ENCODE results near the gene CUZD1. TPM values are rescaled to one million over a fixed set of nuclear protein-coding genes. Genes with fewer than 3 reads are reported as not detected.

The CUZD1 gene
- total and polyA plus RNA-seq, 2 of the 13 experiments (the other 11 are each of a cell fraction or from before 2014, with no cell fraction given): 0.22 to 0.29 TPM

GRCh38 chr10:122879339-122880273 is 33.9 kb upstream of the CUZD1 start, which contains the start of gene FAM24B (continued):
- TF ChIP-seq PHF5A (CRISPR knock-in tag; IDR thresholded peaks at IDR 0.05; ENCODE audit: low read depth, unreplicated experiment): no peak
- 0 out of 2 replicates have a peak, but pooled peaks have one; percentile 59 for TF ChIP-seq FIP1L1 (IDR thresholded peaks at IDR 0.05; ENCODE audit: borderline replicate concordance, insufficient read depth, low read depth, low read length)
- no peak for TF ChIP-seq NFKBIZ (CRISPR knock-in tag; IDR thresholded peaks at IDR 0.05)
- no peak for TF ChIP-seq ONECUT2 (CRISPR knock-in tag; IDR thresholded peaks at IDR 0.05)
- no peak for TF ChIP-seq ADNP (CRISPR knock-in tag; IDR thresholded peaks at IDR 0.05)
- TF ChIP-seq TEAD2 (CRISPR knock-in tag; IDR thresholded peaks at IDR 0.05): no peak
- TF ChIP-seq ZNF30 (CRISPR knock-in tag; IDR thresholded peaks at IDR 0.05): peak; percentile 59; the same call in 1 of the 2 replicates
- peak; percentile 56; the same call in 1 of the 2 replicates for TF ChIP-seq BATF2 (CRISPR knock-in tag; IDR thresholded peaks at IDR 0.05)
- no peak for TF ChIP-seq HIC2 (CRISPR knock-in tag; IDR thresholded peaks at IDR 0.05; ENCODE audit: low read depth)
- TF ChIP-seq ZNF709 (CRISPR knock-in tag; IDR thresholded peaks at IDR 0.05): no peak
